Subcutaneous abdominal adipose tissue (tissue), 5 donors: Measurements from ENCODE around the gene KIF1B.
"Not testable (repeated sequence)": the region's sequence is repeated elsewhere in the genome, so short reads cannot be mapped to it uniquely, and the experiment has no call there.

Source experiments
- H3K27ac ChIP-seq: one replicate; pipeline ENCODE4 v1.7.0; 2013; ENCODE audit warnings: low read depth, mild to moderate bottlenecking, inconsistent platforms, low read length, moderate library complexity
- H3K27me3 ChIP-seq, 5 donors: one replicate each; pipeline ENCODE4 v1.7.0; 2013; ENCODE audit warnings: low read length in 5 of 5, inconsistent platforms in 1 of 5; ENCODE audit not compliant: control insufficient read depth in 5 of 5, insufficient read depth in 4 of 5
- H3K36me3 ChIP-seq, 5 donors: one replicate each; pipeline ENCODE4 v1.7.0; 2013; ENCODE audit warnings: low read length in 5 of 5; ENCODE audit not compliant: control insufficient read depth in 5 of 5, insufficient read depth in 5 of 5
- H3K4me1 ChIP-seq, 5 donors: one replicate each; pipeline ENCODE4 v1.7.0; 2013; ENCODE audit warnings: low read length in 5 of 5, mild to moderate bottlenecking in 3 of 5, moderate library complexity in 1 of 5; ENCODE audit not compliant: control insufficient read depth in 5 of 5, insufficient read depth in 5 of 5
- H3K4me3 ChIP-seq, 5 donors: one replicate each; pipeline ENCODE4 v1.7.0; 2013; ENCODE audit warnings: low read length in 5 of 5, low read depth in 1 of 5
- H3K9ac ChIP-seq, 5 donors: one replicate each; pipeline ENCODE4 v1.7.0; 2013; ENCODE audit warnings: low read length in 5 of 5, mild to moderate bottlenecking in 4 of 5, moderate library complexity in 3 of 5
- H3K9me3 ChIP-seq, 5 donors: one replicate each; pipeline ENCODE4 v1.7.0; 2013; ENCODE audit warnings: low read length in 5 of 5; ENCODE audit not compliant: control insufficient read depth in 5 of 5
- donor health status: healthy.
- donor health status: healthy.
- donor health status: healthy.
- donor health status: healthy.
- donor health status: healthy.

The KIF1B gene

GRCh38 chr1:10211805-10212410 lies 1.5 kb downstream of the KIF1B start:
- peak overlapping the region; percentile 16 to 100 (median 95) for H3K9ac ChIP-seq
- H3K9me3 ChIP-seq: no peaks in the 10 kb centered on the region
- H3K4me1 ChIP-seq: peaks cover 10 to 46% (median 39%) of the 10 kb centered on the region in 5 donors
- H3K36me3 ChIP-seq: no peaks in the 10 kb centered on the region
- H3K4me3 ChIP-seq: peak overlapping the region; percentile 78 to 100 (median 96)
- H3K27me3 ChIP-seq: no peaks in the 10 kb centered on the region
- H3K27ac ChIP-seq: peak overlapping the region; percentile 98

GRCh38 chr1:10212476-10212875 lies 2.1 kb downstream of the KIF1B start:
- peak overlapping the region; percentile 98 for H3K27ac ChIP-seq
- H3K9ac ChIP-seq: peak overlapping the region in 4 of 5 donors; percentile 60 to 100 (median 96)
- H3K27me3 ChIP-seq: no peaks in the 10 kb centered on the region
- peak overlapping the region in 4 of 5 donors; percentile 78 to 100 (median 91) for H3K4me3 ChIP-seq
- no peaks in the 10 kb centered on the region for H3K9me3 ChIP-seq
- H3K36me3 ChIP-seq: no peaks in the 10 kb centered on the region
- peaks cover 10 to 52% (median 45%) of the 10 kb centered on the region in 5 donors for H3K4me1 ChIP-seq

DNA sequence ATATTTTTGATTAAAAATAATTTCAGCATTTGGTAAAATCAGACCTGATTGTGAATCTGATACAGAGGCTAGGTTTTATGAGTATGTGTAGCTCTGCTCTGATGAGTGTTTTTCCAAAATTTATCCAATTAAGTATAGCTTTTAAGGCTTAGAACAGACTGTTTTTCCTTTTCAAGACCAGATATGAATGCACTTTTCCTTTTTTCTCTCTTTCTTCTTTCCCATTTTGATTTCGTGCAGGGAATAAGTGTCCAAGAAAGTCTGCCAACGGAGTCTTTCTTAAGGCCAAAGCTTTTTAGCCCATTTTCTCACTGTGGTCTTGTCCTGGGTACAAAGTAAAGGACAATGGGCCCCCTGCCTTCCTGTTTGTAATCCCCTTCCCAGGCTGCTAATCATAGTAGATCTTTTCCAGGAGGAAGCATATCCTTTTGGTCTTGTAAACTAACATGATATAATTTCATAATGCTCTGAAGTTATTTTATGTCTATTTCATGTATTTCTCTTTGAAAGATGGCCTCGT lies 2.9 kb downstream of the KIF1B start:
- H3K27ac ChIP-seq: peak overlapping the region; percentile 19
- H3K4me3 ChIP-seq: no peak overlapping the region
- H3K36me3 ChIP-seq: no peaks in the 10 kb centered on the region
- no peaks in the 10 kb centered on the region for H3K9me3 ChIP-seq
- H3K27me3 ChIP-seq: no peaks in the 10 kb centered on the region
- peaks cover 15 to 59% (median 52%) of the 10 kb centered on the region in 5 donors for H3K4me1 ChIP-seq
- H3K9ac ChIP-seq: peak overlapping the region in 1 of 5 donors; percentile 6

DNA sequence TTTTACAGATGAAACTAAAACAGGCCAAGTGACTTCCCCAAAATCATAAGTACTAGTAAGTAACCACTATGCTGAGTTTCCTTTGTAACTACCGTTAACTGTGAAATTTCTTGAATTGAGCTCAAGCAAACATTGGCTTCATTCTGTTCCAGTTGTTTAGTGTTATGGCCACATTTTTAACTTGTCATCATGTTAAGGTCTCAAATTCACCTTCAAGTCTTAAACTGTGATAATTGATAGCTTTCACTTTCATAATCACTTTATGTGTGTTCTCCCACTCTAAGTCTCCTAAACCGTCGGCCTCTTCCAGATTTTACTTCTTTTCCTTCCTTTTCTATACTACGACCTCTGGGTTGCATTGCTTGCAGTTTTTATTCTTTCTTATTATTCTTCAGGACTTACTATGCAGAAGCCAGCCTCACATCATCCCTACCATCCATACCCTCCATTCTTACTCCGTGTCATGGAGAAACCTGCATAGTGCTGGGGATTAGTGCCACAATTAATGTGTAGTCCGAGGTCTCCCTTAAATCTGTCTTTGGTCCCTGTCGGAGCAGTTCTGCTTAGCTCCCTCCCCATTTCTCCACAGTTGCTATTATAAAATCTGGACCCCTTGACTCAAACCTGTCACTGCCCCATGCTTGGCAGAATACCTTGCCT lies 5.8 kb downstream of the KIF1B start:
- Histone ChIP-seq H3K4me1 (peaks cover 13 to 56% (median 51%) of the 10 kb centered on the region in 5 donors), H3K27ac (peak overlapping the region; percentile 81), H3K27me3 (no peaks in the 10 kb centered on the region), H3K4me3 (peak overlapping the region; percentile 9 to 45 (median 24)), H3K9ac (peak overlapping the region; percentile 7 to 66 (median 47)), H3K36me3 (no peaks in the 10 kb centered on the region), H3K9me3 (no peaks in the 10 kb centered on the region)

DNA sequence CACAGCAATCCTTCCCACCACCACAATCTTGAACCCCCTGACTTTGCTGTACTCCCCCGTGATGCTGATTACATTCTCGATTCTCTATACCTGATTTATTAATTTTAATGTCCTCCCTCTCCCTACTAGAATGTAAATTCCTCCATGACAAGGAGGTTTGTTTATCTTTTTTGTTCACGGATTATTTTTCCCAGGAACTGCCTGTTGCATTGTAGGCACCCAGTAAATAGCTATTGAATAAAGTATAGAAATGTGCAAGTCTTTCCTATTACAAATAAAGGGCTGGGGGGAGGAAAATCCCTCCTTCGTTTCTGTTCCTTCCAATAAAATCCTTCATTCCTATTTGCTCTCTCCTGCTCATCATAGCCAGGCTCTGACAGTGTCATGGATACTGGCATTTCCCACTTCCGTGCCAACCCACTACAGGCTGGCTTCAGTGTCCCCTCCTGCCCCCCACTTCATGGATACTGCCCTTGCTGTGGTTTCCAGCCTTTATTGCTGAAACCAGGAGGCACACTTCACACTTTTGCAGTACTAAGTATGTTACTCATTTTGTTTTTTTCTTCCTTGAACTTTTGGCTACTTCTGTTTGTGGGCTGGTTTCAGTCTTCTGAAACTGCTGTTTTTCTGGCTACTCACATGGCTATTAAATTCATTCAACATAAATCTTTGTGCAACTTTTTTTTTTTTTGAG lies 7.5 kb downstream of the KIF1B start:
- H3K27ac ChIP-seq: peak overlapping the region; percentile 81
- peak overlapping the region in 3 of 5 donors; percentile 3 to 55 (median 51) for H3K9ac ChIP-seq
- no peaks in the 10 kb centered on the region for H3K9me3 ChIP-seq
- H3K4me1 ChIP-seq: peaks cover 11 to 49% (median 45%) of the 10 kb centered on the region in 5 donors
- H3K36me3 ChIP-seq: no peaks in the 10 kb centered on the region
- H3K4me3 ChIP-seq: peak overlapping the region in 2 of 5 donors; percentile 4 to 50
- H3K27me3 ChIP-seq: no peaks in the 10 kb centered on the region

DNA sequence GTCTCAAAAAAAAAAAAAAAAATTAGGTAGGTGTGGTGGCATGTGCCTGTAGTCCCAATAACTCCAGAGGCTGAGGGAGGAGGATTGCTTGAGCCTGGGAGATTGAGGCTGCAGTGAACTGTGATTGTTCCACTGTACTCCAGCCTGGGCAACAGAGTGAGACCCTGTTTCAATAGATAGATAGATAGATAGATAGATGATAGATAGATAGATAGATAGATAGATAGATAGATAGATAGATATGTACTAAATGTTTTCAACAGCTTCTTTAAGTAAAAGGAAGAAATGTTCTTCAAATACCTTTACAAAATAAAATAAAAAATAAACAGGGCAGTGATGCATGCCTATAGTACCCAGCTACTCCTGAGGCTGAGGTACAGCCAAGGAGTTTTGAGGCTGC lies 9.8 kb downstream of the KIF1B start:
- Histone ChIP-seq H3K4me1 (peaks cover 9 to 41% (median 37%) of the 10 kb centered on the region in 5 donors), H3K27me3 (no peaks in the 10 kb centered on the region), H3K9me3 (no peaks in the 10 kb centered on the region), H3K36me3 (no peaks in the 10 kb centered on the region), H3K4me3 (no peak overlapping the region), H3K27ac (no peak overlapping the region), H3K9ac (no peak overlapping the region)

GRCh38 chr1:10220657-10221056 lies 10.3 kb downstream of the KIF1B start:
- H3K9ac ChIP-seq, H3K27ac ChIP-seq, H3K9me3 ChIP-seq, H3K27me3 ChIP-seq, H3K4me3 ChIP-seq, H3K36me3 ChIP-seq: not testable (repeated sequence)
- peaks cover 9 to 44% (median 37%) of the 10 kb centered on the region in 5 donors for H3K4me1 ChIP-seq

DNA sequence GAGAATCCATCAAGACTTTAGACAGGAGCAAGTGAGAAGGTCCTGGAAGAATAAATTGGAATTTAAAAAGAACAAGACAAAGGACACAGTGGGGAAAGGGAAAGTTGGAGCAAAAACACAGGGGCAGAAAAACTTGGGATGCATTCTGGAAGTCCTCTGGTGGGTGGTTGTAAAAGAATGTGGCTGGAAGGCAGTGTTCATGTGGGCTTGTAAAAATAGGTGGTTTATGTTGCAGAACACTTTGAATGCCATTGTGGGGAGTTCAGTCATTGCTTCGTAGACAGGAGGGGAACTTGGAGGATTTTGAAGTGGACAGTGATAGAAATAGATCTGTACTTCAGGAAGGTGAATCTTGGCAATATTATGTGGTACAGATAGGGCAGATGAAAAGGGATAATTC lies 15.2 kb downstream of the KIF1B start:
- Histone ChIP-seq H3K4me3 (no peak overlapping the region), H3K4me1 (peaks cover 0 to 15% (median 11%) of the 10 kb centered on the region in 5 donors), H3K36me3 (no peaks in the 10 kb centered on the region), H3K9ac (no peak overlapping the region), H3K27me3 (no peaks in the 10 kb centered on the region), H3K9me3 (no peaks in the 10 kb centered on the region), H3K27ac (no peak overlapping the region)

DNA sequence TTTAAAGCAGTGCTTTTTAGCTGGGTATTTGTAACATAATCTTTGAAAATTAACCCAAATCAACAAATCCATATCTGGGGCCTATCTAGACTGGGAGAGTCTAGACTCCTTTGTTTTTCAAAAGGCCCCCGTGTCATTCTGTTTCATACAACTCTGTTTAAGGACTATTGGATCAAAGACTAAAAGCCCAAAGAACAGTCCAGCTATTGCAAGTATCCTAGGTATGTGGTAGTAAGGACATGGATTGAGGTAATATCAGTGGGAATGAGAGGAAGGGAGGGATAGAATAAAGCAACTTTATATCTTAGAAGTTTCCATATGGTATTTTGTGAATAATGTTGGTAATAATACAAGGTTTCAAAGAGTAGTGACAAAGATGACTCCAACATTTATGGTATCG lies 18.2 kb downstream of the KIF1B start:
- peaks cover 0 to 13% (median 8%) of the 10 kb centered on the region in 5 donors for H3K4me1 ChIP-seq
- no peaks in the 10 kb centered on the region for H3K27me3 ChIP-seq
- H3K27ac ChIP-seq: no peak overlapping the region

DNA sequence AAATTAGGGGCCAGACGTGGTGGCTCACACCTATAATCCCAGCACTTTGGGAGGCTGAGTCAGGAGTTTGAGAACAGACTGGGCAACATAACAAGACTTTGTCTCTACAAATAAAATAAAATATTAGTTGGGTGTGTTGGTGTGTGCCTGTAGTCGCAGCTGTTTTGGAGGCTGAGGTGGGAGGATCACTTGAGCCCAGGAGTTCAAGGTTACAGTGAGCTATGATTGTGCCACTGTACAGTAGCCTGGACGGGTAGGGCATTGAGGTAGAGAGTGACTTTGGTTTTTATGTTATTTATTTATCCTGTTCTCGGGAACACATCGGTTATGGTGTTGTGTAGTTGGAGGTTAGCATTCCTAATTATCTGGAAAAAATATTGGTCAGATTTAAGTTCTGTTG lies 19.5 kb downstream of the KIF1B start:
- H3K4me3 ChIP-seq: no peak overlapping the region
- peaks cover 0 to 9% (median 2%) of the 10 kb centered on the region in 5 donors for H3K36me3 ChIP-seq
- peaks cover 0 to 13% (median 6%) of the 10 kb centered on the region in 5 donors for H3K4me1 ChIP-seq
- H3K27ac ChIP-seq: no peak overlapping the region
- no peaks in the 10 kb centered on the region for H3K27me3 ChIP-seq
- H3K9me3 ChIP-seq: no peaks in the 10 kb centered on the region
- H3K9ac ChIP-seq: no peak overlapping the region

More for the DNA sequence above, 18.2 kb downstream of the KIF1B start:
- Histone ChIP-seq H3K9ac (peak overlapping the region in 1 of 5 donors; percentile 6), H3K36me3 (no peaks in the 10 kb centered on the region), H3K4me3 (no peak overlapping the region), H3K9me3 (no peaks in the 10 kb centered on the region)
